H9 (cell line): ENCODE measurements around the gene DUS2. TPM values are rescaled to one million over a fixed set of nuclear protein-coding genes. Genes with fewer than 3 reads are reported as not detected.

Source experiments
- DNase-seq: peaks from one replicate; pipeline ENCODE4 v3.0.0-alpha.2; 2017
- H2AFZ ChIP-seq: one replicate; pipeline ENCODE4 v1.6.1; 2013; ENCODE audit warnings: mild to moderate bottlenecking, low read length, control low read depth, moderate library complexity
- H2AK5ac ChIP-seq: 2 replicates; pipeline ENCODE4 v1.6.1; 2013; ENCODE audit warnings: low read length, control low read depth, mixed read lengths; ENCODE audit not compliant: insufficient read length
- H2BK120ac ChIP-seq: one replicate; pipeline ENCODE4 v1.6.1; 2013; ENCODE audit warnings: low read depth, mild to moderate bottlenecking, low read length, control low read depth, inconsistent platforms; ENCODE audit not compliant: poor library complexity, severe bottlenecking
- H2BK12ac ChIP-seq: 2 replicates; pipeline ENCODE4 v1.6.1; 2013; ENCODE audit warnings: low read length, control low read depth, mixed read lengths, low read depth; ENCODE audit not compliant: insufficient read length
- H2BK15ac ChIP-seq: 2 replicates; pipeline ENCODE4 v1.6.1; 2013; ENCODE audit warnings: low read depth, low read length, control low read depth
- H2BK20ac ChIP-seq: one replicate; pipeline ENCODE4 v1.6.1; 2013; ENCODE audit warnings: low read depth, mild to moderate bottlenecking, low read length, control low read depth, inconsistent platforms; ENCODE audit not compliant: poor library complexity, severe bottlenecking
- H2BK5ac ChIP-seq: 2 replicates; pipeline ENCODE4 v1.6.1; 2013; ENCODE audit warnings: low read length, control low read depth, mixed read lengths; ENCODE audit not compliant: insufficient read length
- H3K14ac ChIP-seq: 2 replicates; pipeline ENCODE4 v1.6.1; 2013; ENCODE audit warnings: low read length, control low read depth; ENCODE audit not compliant: insufficient read depth
- H3K18ac ChIP-seq: 2 replicates; pipeline ENCODE4 v1.6.1; 2013; ENCODE audit warnings: low read depth, mild to moderate bottlenecking, mixed read lengths, low read length, control low read depth; ENCODE audit not compliant: insufficient read length
- H3K23ac ChIP-seq: 2 replicates; pipeline ENCODE4 v1.6.1; 2013; ENCODE audit warnings: low read length, control low read depth, mixed read lengths, low read depth; ENCODE audit not compliant: insufficient read length
- H3K23me2 ChIP-seq: 2 replicates; pipeline ENCODE4 v1.6.1; 2013; ENCODE audit warnings: low read depth, mild to moderate bottlenecking, mixed read lengths, low read length, control low read depth; ENCODE audit not compliant: insufficient read length, poor library complexity, severe bottlenecking
- H3K27ac ChIP-seq: 2 replicates; pipeline ENCODE4 v1.5.1; 2013; ENCODE audit warnings: low read length, control low read depth, mixed read lengths, low read depth; ENCODE audit not compliant: insufficient read length
- H3K27me3 ChIP-seq: 2 replicates; pipeline ENCODE4 v1.6.1; 2013; ENCODE audit warnings: low read length, control low read depth, inconsistent platforms; ENCODE audit not compliant: insufficient read depth
- H3K4ac ChIP-seq: 2 replicates; pipeline ENCODE4 v1.6.1; 2013; ENCODE audit warnings: low read depth, mild to moderate bottlenecking, control low read depth, inconsistent platforms, low read length, moderate library complexity
- H3K4me1 ChIP-seq: 2 replicates; pipeline ENCODE4 v1.6.1; 2013; ENCODE audit warnings: low read length, control low read depth, inconsistent platforms; ENCODE audit not compliant: insufficient read depth
- H3K4me2 ChIP-seq: 2 replicates; pipeline ENCODE4 v1.6.1; 2013; ENCODE audit warnings: low read length, control low read depth, mixed read lengths; ENCODE audit not compliant: insufficient read length, insufficient read depth
- H3K56ac ChIP-seq: 2 replicates; pipeline ENCODE4 v1.6.1; 2013; ENCODE audit warnings: low read depth, mild to moderate bottlenecking, mixed read lengths, low read length, control low read depth; ENCODE audit not compliant: insufficient read length
- H3K79me1 ChIP-seq: 2 replicates; pipeline ENCODE4 v1.6.1; 2013; ENCODE audit warnings: low read depth, mild to moderate bottlenecking, moderate library complexity, low read length, control low read depth, inconsistent platforms; ENCODE audit not compliant: insufficient read depth, poor library complexity, severe bottlenecking
- H3K79me2 ChIP-seq: 2 replicates; pipeline ENCODE4 v1.6.1; 2013; ENCODE audit warnings: low read length, control low read depth, inconsistent platforms; ENCODE audit not compliant: insufficient read depth
- H3K9ac ChIP-seq: 2 replicates; pipeline ENCODE4 v1.6.1; 2013; ENCODE audit warnings: low read length, control low read depth, mixed read lengths; ENCODE audit not compliant: insufficient read length; ENCODE audit errors: extremely low read depth
- H3K9me3 ChIP-seq: one replicate; pipeline ENCODE4 v1.6.1; 2013; ENCODE audit warnings: low read depth, low read length, inconsistent platforms; ENCODE audit not compliant: control insufficient read depth
- H3T11ph ChIP-seq: one replicate; pipeline ENCODE4 v1.6.1; 2013; ENCODE audit warnings: mild to moderate bottlenecking, low read length, control low read depth, inconsistent platforms
- H4K20me1 ChIP-seq: one replicate; pipeline ENCODE4 v1.6.1; 2013; ENCODE audit not compliant: control insufficient read depth, insufficient read length, insufficient read depth
- H4K5ac ChIP-seq: 2 replicates; pipeline ENCODE4 v1.6.1; 2013; ENCODE audit warnings: low read depth, mild to moderate bottlenecking, mixed read lengths, low read length, control low read depth; ENCODE audit not compliant: insufficient read length
- H4K8ac ChIP-seq: replicated peaks from 2 replicates; pipeline ENCODE4 v1.6.1; 2013; ENCODE audit warnings: low read length, control low read depth, mixed read lengths, low read depth; ENCODE audit not compliant: insufficient read length
- H4K91ac ChIP-seq: 2 replicates; pipeline ENCODE4 v1.6.1; 2013; ENCODE audit warnings: low read depth, mild to moderate bottlenecking, moderate library complexity, mixed read lengths, low read length, control low read depth; ENCODE audit not compliant: insufficient read length
- H3K27ac Mint-ChIP-seq, 3 experiments: 2 replicates in 2 of 3; 3 replicates in 1 of 3; pipeline ENCODE4 v1.8.0; 2020 to 2021; ENCODE audit warnings: mixed read lengths in 3 of 3, mild to moderate bottlenecking in 1 of 3, moderate library complexity in 1 of 3
- H3K27me3 Mint-ChIP-seq: 2 replicates; pipeline ENCODE4 v1.8.0; 2021; ENCODE audit warnings: low read depth, mild to moderate bottlenecking, moderate library complexity, mixed read lengths
- H3K36me3 Mint-ChIP-seq, 3 experiments: 2 replicates in 2 of 3; 3 replicates in 1 of 3; pipeline ENCODE4 v1.8.0; 2020 to 2021; ENCODE audit warnings: low read depth in 3 of 3, mixed read lengths in 3 of 3; ENCODE audit not compliant: insufficient read depth in 1 of 3
- H3K4me1 Mint-ChIP-seq, 2 experiments: 2 replicates each; pipeline ENCODE4 v1.8.0; 2020; ENCODE audit warnings: mixed read lengths in 2 of 2
- H3K4me3 Mint-ChIP-seq, 2 experiments: 2 replicates in 1 of 2; 3 replicates in 1 of 2; pipeline ENCODE4 v1.8.0; 2020 to 2021; ENCODE audit warnings: mild to moderate bottlenecking in 2 of 2, mixed read lengths in 2 of 2, moderate library complexity in 1 of 2
- H3K9me3 Mint-ChIP-seq, 2 experiments: 2 replicates in 1 of 2; 3 replicates in 1 of 2; pipeline ENCODE4 v1.8.0; 2020; ENCODE audit warnings: mild to moderate bottlenecking in 2 of 2, mixed read lengths in 2 of 2, moderate library complexity in 1 of 2
- CTCF ChIP-seq: fragments of 200-600 bp; sonication (generic); conservative IDR thresholded peaks from 3 replicates; pipeline ENCODE4 v1.8.0; 2021; ENCODE audit warnings: antibody characterized with exemption, mild to moderate bottlenecking
- WGBS: extraction: QIAGEN DNeasy Blood & Tissue Kit; methylation state at CpG from one replicate; pipeline ENCODE4 v1.1.7; 2013; ENCODE audit warnings: missing lambda C conversion rate, low lambda C conversion rate, mixed read lengths; ENCODE audit not compliant: insufficient read length; ENCODE audit errors: extremely low coverage; 5-methylcytosine and 5-hydroxymethylcytosine counted together
- total RNA-seq: library from RNA; stranded (reverse); gene quantifications from 2 replicates; pipeline ENCODE4 v1.2.1, GENCODE V29; 2021

DUS2 gene
- total RNA-seq, 1 experiment from 2014 or later, result 28.5 TPM

GRCh38 chr16:68068926-68069325 is 45.8 kb downstream of the DUS2 start:
- no peak for DNase-seq
- Mint-ChIP-seq H3K36me3 (peaks cover 13 to 50% (median 32%) of the 10 kb centered on the region in 3 experiments; a peak in 6 of 7 replicates), H3K4me1 (no peaks in the 10 kb centered on the region), H3K9me3 (no peaks in the 10 kb centered on the region), H3K27me3 (no peaks in the 10 kb centered on the region), H3K4me3 (no peak overlapping the region), H3K27ac (no peak overlapping the region)
- H4K5ac ChIP-seq, result no peak overlapping the region
- H3K18ac ChIP-seq, result no peak overlapping the region
- no peaks in the 10 kb centered on the region for H3K23me2 ChIP-seq
- H3K4ac ChIP-seq, result no peak overlapping the region
- TF ChIP-seq CTCF, result no peak
- no peaks in the 10 kb centered on the region for H3K27me3 ChIP-seq
- no peaks in the 10 kb centered on the region for H4K20me1 ChIP-seq
- no peak overlapping the region for H4K91ac ChIP-seq
- no peaks in the 10 kb centered on the region for H3K79me1 ChIP-seq
- no peak overlapping the region for H3K9ac ChIP-seq
- no peak overlapping the region for H2BK15ac ChIP-seq
- no peak overlapping the region for H2BK5ac ChIP-seq
- H3K9me3 ChIP-seq, result no peaks in the 10 kb centered on the region
- H4K8ac ChIP-seq, result no peak overlapping the region
- H2AFZ ChIP-seq, result no peak overlapping the region
- H3K14ac ChIP-seq, result no peak overlapping the region
- H2BK12ac ChIP-seq, result no peak overlapping the region
- H2AK5ac ChIP-seq, result no peak overlapping the region
- no peaks in the 10 kb centered on the region for H3K4me1 ChIP-seq
- H3K56ac ChIP-seq, result no peak overlapping the region
- H3K27ac ChIP-seq, result no peak overlapping the region
- no CpG with 5 or more reads among the region's 9 CpGs for whole genome bisulfite sequencing
- no peak overlapping the region for H3K4me2 ChIP-seq
- H2BK120ac ChIP-seq, result no peak overlapping the region
- H2BK20ac ChIP-seq, result no peak overlapping the region
- H3T11ph ChIP-seq, result no peak overlapping the region
- no peak overlapping the region for H3K23ac ChIP-seq
- no peaks in the 10 kb centered on the region for H3K79me2 ChIP-seq
